HCT116 (cell line): ENCODE measurements around the gene CCDC177. TPM values are rescaled to one million over a fixed set of nuclear protein-coding genes. Genes with fewer than 3 reads are reported as not detected.

ENCODE experiments used
- ATAC-seq: fragments of 200-7000 bp; cut with Tn5 transposase; 2 replicates; pipeline ENCODE4 v1.9.1; 2020; ENCODE audit warnings: mild to moderate bottlenecking, moderate library complexity
- BruUV-seq: library from RNA; stranded (reverse); fragments of 400-500 nt; replicated peaks from 2 replicates; lab custom pipeline; 2021; lab: Mats Ljungman, UMichigan
- CTCF ChIA-PET: fragments of 300-600 bp; sonication (Branson Sonifier 250); formaldehyde crosslinking; loops from one replicate; lab custom pipeline; 2021; ENCODE audit warnings: antibody characterized with exemption; lab: Charles Lee
- POLR2A ChIA-PET: fragments of 300-600, 350-600 bp; sonication (Branson Sonifier 250); formaldehyde crosslinking; loops from one replicate; lab custom pipeline; 2021; ENCODE audit warnings: antibody characterized with exemption; lab: Charles Lee
- RAD21 ChIA-PET, 2 experiments: fragments of 300-600 bp; sonication (Branson Sonifier 250); formaldehyde crosslinking; loops; one replicate each; lab custom pipeline; 2023; ENCODE audit warnings: low total read pairs in 2 of 2; ENCODE audit not compliant: uncharacterized antibody in 2 of 2, unreplicated experiment in 2 of 2, low non-redundant PET in 1 of 2; lab: Charles Lee
- DNase-seq: peaks from one replicate; pipeline ENCODE4 v3.0.0-alpha.2; 2010; ENCODE audit warnings: low read depth, low spot score
- H2AFZ ChIP-seq: fragments of 200-600 bp; shearing (Covaris generic), sonication (generic); 2 replicates; pipeline ENCODE4 v1.6.1; 2017; ENCODE audit warnings: low read depth, mixed run types, mixed read lengths, antibody characterized with exemption, low read length; ENCODE audit not compliant: poor library complexity, severe bottlenecking
- H3K27ac ChIP-seq: 2 replicates; pipeline ENCODE4 v1.5.1; 2012; ENCODE audit warnings: low read depth, low read length
- H3K27me3 ChIP-seq: fragments of 200-600 bp; sonication (generic); 2 replicates; pipeline ENCODE4 v1.6.1; 2016; ENCODE audit warnings: mixed run types, low read length, mixed read lengths; ENCODE audit not compliant: insufficient read depth
- H3K36me3 ChIP-seq, 2 experiments: fragments of 200-500 bp in 1 of 2; fragments of 200-600 bp in 1 of 2; sonication (Bioruptor generic) in 1 of 2; sonication (generic) in 1 of 2; 2 replicates each; pipeline versions ENCODE4 v1.5.1 to v1.6.1; 2014 to 2016; ENCODE audit warnings: low read length in 2 of 2, inconsistent platforms in 1 of 2, mixed read lengths in 1 of 2, mixed run types in 1 of 2; ENCODE audit not compliant: insufficient read depth in 2 of 2, control insufficient read depth in 1 of 2
- H3K4me1 ChIP-seq, 2 experiments: fragments of 200-600 bp in 1 of 2; sonication (generic) in 1 of 2; 2 replicates each; pipeline versions ENCODE4 v1.5.1 to v1.6.1; 2012 to 2017; ENCODE audit warnings: low read length in 2 of 2, inconsistent platforms in 1 of 2, mild to moderate bottlenecking in 1 of 2, mixed read lengths in 1 of 2, mixed run types in 1 of 2, moderate library complexity in 1 of 2; ENCODE audit not compliant: insufficient read depth in 2 of 2, control insufficient read depth in 1 of 2
- H3K4me2 ChIP-seq: fragments of 200-600 bp; sonication (generic); 2 replicates; pipeline ENCODE4 v1.6.1; 2017; ENCODE audit warnings: mixed run types, low read length, mixed read lengths
- H3K4me3 ChIP-seq, 2 experiments: fragments of 200-600 bp in 1 of 2; sonication (generic) in 1 of 2; replicated peaks in 1 of 2; 2 replicates each; pipeline ENCODE4 v1.5.1; 2011 to 2016; ENCODE audit warnings: low read length in 2 of 2, control low read depth in 1 of 2, low read depth in 1 of 2, mild to moderate bottlenecking in 1 of 2, mixed read lengths in 1 of 2, mixed run types in 1 of 2
- H3K79me2 ChIP-seq: fragments of 200-600 bp; sonication (generic); 2 replicates; pipeline ENCODE4 v1.6.1; 2017; ENCODE audit warnings: mild to moderate bottlenecking, mixed run types, low read length, moderate library complexity, mixed read lengths; ENCODE audit not compliant: insufficient read depth
- H3K9ac ChIP-seq: fragments of 200-600 bp; sonication (generic); 2 replicates; pipeline ENCODE4 v1.6.1; 2016; ENCODE audit warnings: low read length, mixed read lengths
- H3K9me2 ChIP-seq: fragments of 200-600 bp; sonication (generic), shearing (Covaris generic); 2 replicates; pipeline ENCODE4 v1.6.1; 2017; ENCODE audit warnings: mixed run types, mild to moderate bottlenecking, moderate library complexity; ENCODE audit not compliant: insufficient read depth
- H3K9me3 ChIP-seq, 2 experiments: fragments of 200-500 bp in 1 of 2; fragments of 200-600 bp in 1 of 2; sonication (Bioruptor generic) in 1 of 2; sonication (generic) in 1 of 2; 2 replicates each; pipeline ENCODE4 v1.6.1; 2014 to 2017; ENCODE audit warnings: low read length in 2 of 2, mixed read lengths in 2 of 2, inconsistent platforms in 1 of 2, low read depth in 1 of 2, mild to moderate bottlenecking in 1 of 2, mixed run types in 1 of 2, moderate library complexity in 1 of 2; ENCODE audit not compliant: control insufficient read depth in 1 of 2, insufficient read depth in 1 of 2
- H4K20me1 ChIP-seq: fragments of 200-600 bp; sonication (generic), shearing (Covaris generic); 2 replicates; pipeline ENCODE4 v1.6.1; 2017; ENCODE audit warnings: mixed run types, mild to moderate bottlenecking, moderate library complexity; ENCODE audit not compliant: insufficient read depth
- CEBPB ChIP-seq: IDR thresholded peaks from 2 replicates; pipeline ENCODE4 v1.6.1; 2012; ENCODE audit warnings: low read depth
- CTCF ChIP-seq, 3 experiments: fragments of 200-600 bp in 1 of 3; sonication (generic) in 1 of 3; IDR thresholded peaks in 2 of 3; conservative IDR thresholded peaks in 1 of 3; 2 replicates each; pipeline ENCODE4 v1.5.1; 2012 to 2017; ENCODE audit warnings: low read depth in 2 of 3, low read length in 2 of 3, antibody characterized with exemption in 1 of 3, borderline replicate concordance in 1 of 3, control low read depth in 1 of 3, mild to moderate bottlenecking in 1 of 3, mixed read lengths in 1 of 3, mixed run types in 1 of 3, moderate library complexity in 1 of 3; ENCODE audit not compliant: insufficient read depth in 1 of 3
- ELF1 ChIP-seq: IDR thresholded peaks from 2 replicates; pipeline ENCODE4 v1.6.1; 2012; ENCODE audit warnings: low read depth, borderline replicate concordance
- EZH2phosphoT487 ChIP-seq: fragments of 200-600 bp; IDR thresholded peaks from 2 replicates; pipeline ENCODE4 v1.6.1; 2018; ENCODE audit warnings: antibody characterized with exemption, borderline replicate concordance
- FOSL1 ChIP-seq: IDR thresholded peaks from 2 replicates; pipeline ENCODE4 v1.6.1; 2012; ENCODE audit warnings: low read depth
- POLR2AphosphoS5 ChIP-seq: IDR thresholded peaks from 2 replicates; pipeline ENCODE4 v1.6.1; 2011; ENCODE audit warnings: mild to moderate bottlenecking, low read depth, low read length, moderate library complexity
- RAD21 ChIP-seq: IDR thresholded peaks from 2 replicates; pipeline ENCODE4 v1.6.1; 2012; ENCODE audit warnings: low read depth, mild to moderate bottlenecking
- REST ChIP-seq: IDR thresholded peaks from 2 replicates; pipeline ENCODE4 v1.6.1; 2012; ENCODE audit warnings: low read depth
- YY1 ChIP-seq: IDR thresholded peaks from 2 replicates; pipeline ENCODE4 v1.6.1; 2011; ENCODE audit warnings: low read length, low read depth, moderate library complexity, mild to moderate bottlenecking; ENCODE audit not compliant: insufficient replicate concordance; ENCODE audit errors: extremely low read depth
- intact Hi-C: fragments of 100-400 bp; cut with micrococcal nuclease; formaldehyde crosslinking; loops from 2 replicates; pipeline ENCODE4 v1.10.0; 2022
- total RNA-seq: library from RNA; stranded (reverse); gene quantifications from one replicate; pipeline ENCODE4 v1.2.1, GENCODE V29; 2021; ENCODE audit not compliant: unreplicated experiment
- TF ChIP-seq, protein P1 (sequence below): IDR thresholded peaks from 2 replicates; pipeline ENCODE4 v1.6.1; 2012
- TF ChIP-seq, protein P2 (sequence below): IDR thresholded peaks from 2 replicates; pipeline ENCODE4 v1.6.1; 2011; ENCODE audit warnings: mild to moderate bottlenecking, low read length, moderate library complexity; ENCODE audit not compliant: insufficient replicate concordance; ENCODE audit errors: extremely low read depth

CCDC177 gene
- total RNA-seq, 1 experiment from 2014 or later: not detected

GRCh38 chr14:69573205-69573830 is 1.4 kb downstream of the CCDC177 start:
- H3K9ac ChIP-seq: no peak overlapping the region
- DNase-seq: no peak
- CTCF ChIA-PET: interaction anchor here (3.5 kb wide), 1 partner anchor 38 kb away, joined by 27 read pairs; no protein-coding TSS in a partner anchor
- peaks cover 0 to 4% of the 10 kb centered on the region in 2 experiments; a peak in 1 of 4 replicates for H3K4me1 ChIP-seq
- no peaks in the 10 kb centered on the region for H3K9me3 ChIP-seq
- no peaks in the 10 kb centered on the region for H3K79me2 ChIP-seq
- TF ChIP-seq, protein P1, sequence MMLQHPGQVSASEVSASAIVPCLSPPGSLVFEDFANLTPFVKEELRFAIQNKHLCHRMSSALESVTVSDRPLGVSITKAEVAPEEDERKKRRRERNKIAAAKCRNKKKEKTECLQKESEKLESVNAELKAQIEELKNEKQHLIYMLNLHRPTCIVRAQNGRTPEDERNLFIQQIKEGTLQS: no peak
- TF ChIP-seq ELF1: no peak
- TF ChIP-seq EZH2phosphoT487: no peak
- no peak for TF ChIP-seq CEBPB
- no peak for TF ChIP-seq RAD21
- TF ChIP-seq POLR2AphosphoS5: no peak
- no peak for TF ChIP-seq REST
- TF ChIP-seq YY1: no peak
- no peak for TF ChIP-seq FOSL1
- no peak for TF ChIP-seq CTCF (IDR thresholded peaks at IDR 0.05 in 2 of 3, conservative IDR thresholded peaks at IDR 0.05 in 1 of 3; ENCODE audit: borderline replicate concordance in 1 of 3, insufficient read depth in 1 of 3, low read depth in 2 of 3, low read length in 2 of 3)
- TF ChIP-seq, protein P2, sequence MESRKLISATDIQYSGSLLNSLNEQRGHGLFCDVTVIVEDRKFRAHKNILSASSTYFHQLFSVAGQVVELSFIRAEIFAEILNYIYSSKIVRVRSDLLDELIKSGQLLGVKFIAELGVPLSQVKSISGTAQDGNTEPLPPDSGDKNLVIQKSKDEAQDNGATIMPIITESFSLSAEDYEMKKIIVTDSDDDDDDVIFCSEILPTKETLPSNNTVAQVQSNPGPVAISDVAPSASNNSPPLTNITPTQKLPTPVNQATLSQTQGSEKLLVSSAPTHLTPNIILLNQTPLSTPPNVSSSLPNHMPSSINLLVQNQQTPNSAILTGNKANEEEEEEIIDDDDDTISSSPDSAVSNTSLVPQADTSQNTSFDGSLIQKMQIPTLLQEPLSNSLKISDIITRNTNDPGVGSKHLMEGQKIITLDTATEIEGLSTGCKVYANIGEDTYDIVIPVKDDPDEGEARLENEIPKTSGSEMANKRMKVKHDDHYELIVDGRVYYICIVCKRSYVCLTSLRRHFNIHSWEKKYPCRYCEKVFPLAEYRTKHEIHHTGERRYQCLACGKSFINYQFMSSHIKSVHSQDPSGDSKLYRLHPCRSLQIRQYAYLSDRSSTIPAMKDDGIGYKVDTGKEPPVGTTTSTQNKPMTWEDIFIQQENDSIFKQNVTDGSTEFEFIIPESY: no peak
- no peak overlapping the region for H3K27ac ChIP-seq
- H3K9me2 ChIP-seq: no peaks in the 10 kb centered on the region
- intact Hi-C loops: no loop called here
- POLR2A ChIA-PET: no interaction called here
- no peak overlapping the region for H3K4me3 ChIP-seq
- H3K27me3 ChIP-seq: peaks cover 5% of the 10 kb centered on the region; the same call in 1 of the 2 replicates
- BruUV-seq: no TSS peak
- no peak overlapping the region for H2AFZ ChIP-seq
- H3K4me2 ChIP-seq: no peak overlapping the region
- RAD21 ChIA-PET: interaction anchor here in 1 of 2 experiments (1.3 kb wide), 1 partner anchor 38 kb away, joined by 5 read pairs; no protein-coding TSS in a partner anchor
- H3K36me3 ChIP-seq: no peaks in the 10 kb centered on the region
- no peak for ATAC-seq
- H4K20me1 ChIP-seq: no peaks in the 10 kb centered on the region
